ENCODE data around the gene ARHGAP4.
A peak's percentile ranks its signal among the peaks of the same experiment; 100 is the strongest.

ARHGAP4 gene

DNA sequence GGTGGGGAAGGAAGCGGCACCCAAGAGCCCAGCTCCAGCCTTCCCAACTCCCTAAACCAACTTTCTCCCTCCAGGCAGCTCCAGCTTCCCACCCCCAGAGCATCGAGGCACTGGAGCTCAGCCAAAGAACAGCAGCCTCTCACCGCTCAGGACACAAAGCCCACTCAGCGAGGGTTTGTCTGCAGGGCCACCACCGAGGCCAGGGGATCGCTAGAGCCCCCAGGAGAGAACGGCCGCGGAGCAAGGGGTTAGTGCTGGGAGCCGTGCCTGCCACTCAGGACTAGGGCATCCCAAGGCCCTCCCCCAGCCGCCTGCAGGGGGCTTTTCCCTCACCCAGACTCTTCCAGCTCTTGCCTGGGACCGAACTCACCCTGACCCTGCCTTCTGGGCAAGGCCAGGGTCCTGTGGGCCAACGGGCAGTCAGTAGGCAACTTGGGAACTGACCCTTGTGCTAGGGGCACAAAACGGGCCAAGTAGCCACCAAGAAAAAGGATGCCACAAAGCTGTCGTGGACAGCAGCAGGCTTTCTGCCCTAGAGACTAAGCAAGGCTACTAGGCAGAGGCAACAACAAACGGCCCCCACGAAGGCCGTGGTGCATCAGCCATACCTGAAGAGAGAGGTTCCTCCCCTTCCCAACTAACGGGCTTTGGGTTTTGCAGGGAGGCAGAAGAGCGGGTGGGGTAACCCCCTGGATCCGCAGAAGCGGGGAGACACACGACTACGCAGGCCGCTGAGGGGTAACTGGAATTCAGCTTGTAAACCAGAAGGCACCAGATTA, 43.2 kb upstream of the ARHGAP4 start:
- no peak overlapping the region for H3K4me3 ChIP-seq (ENCODE audit: low read length)
- no peaks in the 10 kb centered on the region for H3K9me3 ChIP-seq (ENCODE audit: control insufficient read depth, low read length)
- H3K27me3 ChIP-seq (ENCODE audit: control insufficient read depth, insufficient read depth, low read length): no peaks in the 10 kb centered on the region
- no peaks in the 10 kb centered on the region for H3K36me3 ChIP-seq (ENCODE audit: control insufficient read depth, insufficient read depth, low read length)
- peak overlapping the region; percentile 47 for H3K9ac ChIP-seq (ENCODE audit: low read length)
- H3K4me1 ChIP-seq (ENCODE audit: control insufficient read depth, insufficient read depth, low read length): peaks cover 41% of the 10 kb centered on the region

DNA sequence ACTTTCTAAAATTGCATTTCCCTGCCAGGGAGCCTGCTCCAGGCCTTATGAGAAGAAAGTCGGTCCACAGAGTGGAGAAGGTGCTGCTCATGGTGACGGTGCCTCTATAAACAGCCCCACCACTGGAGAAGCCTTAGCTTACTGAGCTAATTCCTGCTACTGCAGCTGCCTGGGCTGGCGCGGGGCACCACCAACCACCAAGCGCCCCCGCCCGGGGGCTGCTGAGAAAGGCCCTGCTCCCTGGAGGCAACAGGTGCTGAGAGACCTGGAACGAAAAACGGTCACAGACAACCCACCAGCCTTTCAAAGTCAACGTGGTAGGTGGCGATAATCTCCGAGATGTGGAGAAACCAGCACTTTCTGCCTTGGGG, 42.7 kb upstream of the ARHGAP4 start:
- Histone ChIP-seq H3K9ac (ENCODE audit: low read length) (no peak overlapping the region), H3K4me3 (ENCODE audit: low read length) (no peak overlapping the region), H3K9me3 (ENCODE audit: control insufficient read depth, low read length) (no peaks in the 10 kb centered on the region), H3K27me3 (ENCODE audit: control insufficient read depth, insufficient read depth, low read length) (no peaks in the 10 kb centered on the region), H3K36me3 (ENCODE audit: control insufficient read depth, insufficient read depth, low read length) (no peaks in the 10 kb centered on the region), H3K4me1 (ENCODE audit: control insufficient read depth, insufficient read depth, low read length) (peaks cover 35% of the 10 kb centered on the region)

DNA sequence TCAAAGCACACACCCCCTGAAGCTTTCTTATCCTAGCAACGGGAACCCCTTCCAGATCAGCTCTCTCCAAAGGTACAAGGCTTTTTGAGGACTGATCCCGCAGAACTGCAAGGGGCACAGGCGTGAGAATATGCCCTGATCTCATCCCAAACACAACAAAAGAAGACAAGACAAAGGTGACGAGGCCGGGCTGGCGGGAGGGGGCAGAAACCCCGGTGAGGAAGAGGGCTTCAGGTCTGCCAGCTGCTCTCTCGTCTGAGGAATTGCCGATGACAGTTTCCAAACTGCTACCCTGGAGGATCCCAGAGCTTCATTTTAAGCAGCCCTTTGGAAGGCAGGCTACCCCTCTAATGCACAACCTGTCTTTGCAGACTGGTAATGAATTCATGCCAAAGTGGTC, 42.2 kb upstream of the ARHGAP4 start:
- Histone ChIP-seq H3K9me3 (ENCODE audit: control insufficient read depth, low read length) (no peaks in the 10 kb centered on the region), H3K9ac (ENCODE audit: low read length) (no peak overlapping the region), H3K4me1 (ENCODE audit: control insufficient read depth, insufficient read depth, low read length) (peaks cover 30% of the 10 kb centered on the region), H3K27me3 (ENCODE audit: control insufficient read depth, insufficient read depth, low read length) (no peaks in the 10 kb centered on the region), H3K36me3 (ENCODE audit: control insufficient read depth, insufficient read depth, low read length) (no peaks in the 10 kb centered on the region), H3K4me3 (ENCODE audit: low read length) (no peak overlapping the region)

DNA sequence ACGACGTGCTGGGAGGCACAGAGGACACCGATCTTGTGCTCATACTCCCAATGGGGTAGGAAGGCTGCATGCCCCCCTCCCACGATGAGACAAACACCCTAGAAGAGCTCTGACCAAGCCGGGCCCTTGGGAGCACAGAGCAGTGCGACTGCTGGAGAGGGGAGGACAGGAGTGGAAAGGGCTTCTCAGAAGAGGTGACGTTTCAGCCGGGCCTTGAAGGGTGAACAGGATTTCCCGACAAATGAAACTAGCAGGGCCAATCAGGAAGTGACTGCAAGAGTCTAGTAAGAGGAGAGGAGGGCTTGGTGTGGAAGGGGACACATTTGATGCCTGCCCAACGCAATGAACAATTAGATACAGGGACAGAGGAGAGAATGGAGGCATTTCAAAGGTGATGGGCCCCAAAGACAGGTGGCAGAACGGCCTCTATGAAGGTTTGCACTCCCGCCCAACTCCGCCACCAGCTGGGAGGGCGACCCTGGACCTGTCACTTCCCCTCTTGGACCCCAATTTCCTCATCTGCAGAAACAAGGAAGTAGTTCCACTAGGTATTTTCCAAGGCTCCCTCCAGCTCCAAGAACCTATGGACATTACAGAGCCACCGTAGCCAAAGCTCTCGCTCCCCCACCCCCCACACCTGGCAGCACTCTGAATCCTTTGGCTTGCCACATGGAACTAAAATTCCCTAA, 41.6 kb upstream of the ARHGAP4 start:
- Histone ChIP-seq H3K27me3 (ENCODE audit: control insufficient read depth, insufficient read depth, low read length) (no peaks in the 10 kb centered on the region), H3K9me3 (ENCODE audit: control insufficient read depth, low read length) (no peaks in the 10 kb centered on the region), H3K4me1 (ENCODE audit: control insufficient read depth, insufficient read depth, low read length) (peaks cover 29% of the 10 kb centered on the region), H3K36me3 (ENCODE audit: control insufficient read depth, insufficient read depth, low read length) (no peaks in the 10 kb centered on the region), H3K9ac (ENCODE audit: low read length) (no peak overlapping the region), H3K4me3 (ENCODE audit: low read length) (no peak overlapping the region)

DNA sequence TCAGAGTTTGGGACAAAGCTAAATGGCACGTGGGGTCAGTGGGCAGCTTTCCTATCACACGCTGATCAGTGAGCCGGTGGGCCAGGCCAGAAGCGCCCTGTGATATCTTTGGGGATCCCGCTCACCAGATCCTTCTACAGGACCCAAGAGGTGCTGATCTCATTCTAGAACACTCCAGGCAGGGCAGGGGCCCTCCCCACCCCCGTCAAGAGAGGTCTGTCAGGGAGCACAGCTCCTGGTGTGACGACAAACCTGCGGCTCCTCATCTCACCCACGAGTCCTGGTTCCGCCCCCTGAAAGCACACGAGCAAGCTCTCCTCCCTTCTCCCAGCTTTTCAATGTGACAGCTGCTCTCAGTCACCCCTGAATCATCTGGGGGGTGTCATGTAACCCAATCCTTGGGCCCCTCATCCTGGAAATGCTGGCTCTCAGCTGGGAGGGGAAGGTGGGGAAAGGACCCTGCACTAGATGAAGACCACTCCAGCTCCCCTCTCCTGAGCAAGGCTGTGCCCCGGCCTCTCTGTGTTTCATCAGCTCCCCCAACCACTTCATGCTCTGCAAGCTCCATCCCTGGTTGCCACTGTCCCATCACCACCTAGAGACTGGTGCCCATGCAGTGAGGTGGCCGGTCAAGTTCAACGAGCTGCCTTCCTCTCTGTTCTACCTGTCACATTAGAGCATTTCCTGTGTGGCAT, 40.9 kb upstream of the ARHGAP4 start:
- no peaks in the 10 kb centered on the region for H3K27me3 ChIP-seq (ENCODE audit: control insufficient read depth, insufficient read depth, low read length)
- H3K4me3 ChIP-seq (ENCODE audit: low read length): no peak overlapping the region
- H3K36me3 ChIP-seq (ENCODE audit: control insufficient read depth, insufficient read depth, low read length): no peaks in the 10 kb centered on the region
- H3K4me1 ChIP-seq (ENCODE audit: control insufficient read depth, insufficient read depth, low read length): peaks cover 29% of the 10 kb centered on the region
- H3K9ac ChIP-seq (ENCODE audit: low read length): no peak overlapping the region
- H3K9me3 ChIP-seq (ENCODE audit: control insufficient read depth, low read length): no peaks in the 10 kb centered on the region

DNA sequence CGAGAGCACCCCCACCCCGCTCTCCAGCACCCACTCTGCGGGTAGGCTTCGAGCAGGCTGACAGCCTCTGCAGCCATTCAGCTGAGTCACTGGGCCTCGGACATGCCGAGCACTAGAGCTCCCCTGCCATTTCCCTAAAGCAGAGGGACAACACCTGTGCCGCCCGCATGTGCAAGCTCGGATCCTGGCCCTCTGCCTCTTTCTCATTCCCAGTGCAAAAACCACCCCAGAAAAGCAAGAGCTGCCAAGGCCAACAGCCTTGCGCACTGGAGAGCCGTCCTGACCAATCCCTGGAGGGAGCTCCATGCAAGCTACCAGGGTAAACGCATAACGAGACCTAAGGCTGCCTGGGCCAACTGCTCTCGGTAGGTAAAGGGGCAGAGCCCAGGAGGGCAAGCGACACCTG, 40.2 kb upstream of the ARHGAP4 start:
- Histone ChIP-seq H3K4me1 (ENCODE audit: control insufficient read depth, insufficient read depth, low read length) (peaks cover 29% of the 10 kb centered on the region), H3K36me3 (ENCODE audit: control insufficient read depth, insufficient read depth, low read length) (peaks cover 6% of the 10 kb centered on the region), H3K4me3 (ENCODE audit: low read length) (no peak overlapping the region), H3K9ac (ENCODE audit: low read length) (no peak overlapping the region), H3K27me3 (ENCODE audit: control insufficient read depth, insufficient read depth, low read length) (no peaks in the 10 kb centered on the region), H3K9me3 (ENCODE audit: control insufficient read depth, low read length) (no peaks in the 10 kb centered on the region)

DNA sequence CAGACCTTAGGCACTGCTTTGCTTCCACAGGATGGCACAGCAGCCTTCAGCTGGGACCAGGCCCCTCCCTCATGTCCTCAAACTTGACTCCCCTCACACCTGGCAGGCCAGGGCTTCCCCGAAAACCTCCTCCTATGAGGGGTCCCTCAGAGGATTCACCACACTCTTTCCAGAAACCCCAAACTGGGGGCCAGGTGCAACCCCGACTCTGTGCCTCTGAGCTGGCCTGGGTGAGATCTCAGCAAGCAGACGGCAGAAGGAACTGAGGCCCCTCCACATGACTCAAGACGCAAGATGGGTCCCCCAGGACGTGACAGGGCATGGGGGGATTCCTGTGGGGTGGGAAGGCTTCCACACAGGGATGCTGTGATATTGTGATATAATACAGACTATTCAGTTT, 39.3 kb upstream of the ARHGAP4 start:
- Histone ChIP-seq H3K9me3 (ENCODE audit: control insufficient read depth, low read length) (no peaks in the 10 kb centered on the region), H3K4me1 (ENCODE audit: control insufficient read depth, insufficient read depth, low read length) (peaks cover 29% of the 10 kb centered on the region), H3K36me3 (ENCODE audit: control insufficient read depth, insufficient read depth, low read length) (peaks cover 6% of the 10 kb centered on the region), H3K27me3 (ENCODE audit: control insufficient read depth, insufficient read depth, low read length) (no peaks in the 10 kb centered on the region), H3K9ac (ENCODE audit: low read length) (no peak overlapping the region), H3K4me3 (ENCODE audit: low read length) (no peak overlapping the region)

DNA sequence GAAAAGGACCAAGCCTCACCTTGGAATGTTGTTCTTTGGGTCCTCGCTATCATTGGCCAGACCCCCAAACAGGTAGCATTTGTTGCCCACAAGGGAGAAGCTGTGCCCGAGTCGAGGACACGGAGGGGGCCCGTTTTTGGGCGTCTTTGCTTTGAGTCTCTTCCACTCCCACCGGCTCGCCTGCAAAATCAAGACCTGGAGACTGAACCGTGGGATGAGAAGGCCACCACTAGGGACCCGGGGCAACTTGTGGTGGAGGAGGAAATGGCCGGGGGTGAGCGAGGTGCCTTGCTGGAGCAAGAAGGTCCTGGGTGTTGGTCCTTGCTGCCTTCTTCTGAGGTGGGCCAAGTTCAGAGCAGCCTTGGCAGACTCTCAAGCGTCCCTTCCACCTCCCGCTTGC, 38.0 kb upstream of the ARHGAP4 start:
- H3K36me3 ChIP-seq (ENCODE audit: control insufficient read depth, insufficient read depth, low read length): peaks cover 6% of the 10 kb centered on the region
- peaks cover 25% of the 10 kb centered on the region for H3K4me1 ChIP-seq (ENCODE audit: control insufficient read depth, insufficient read depth, low read length)
- H3K4me3 ChIP-seq (ENCODE audit: low read length): no peak overlapping the region
- H3K9me3 ChIP-seq (ENCODE audit: control insufficient read depth, low read length): no peaks in the 10 kb centered on the region
- H3K27me3 ChIP-seq (ENCODE audit: control insufficient read depth, insufficient read depth, low read length): no peaks in the 10 kb centered on the region
- H3K9ac ChIP-seq (ENCODE audit: low read length): no peak overlapping the region

DNA sequence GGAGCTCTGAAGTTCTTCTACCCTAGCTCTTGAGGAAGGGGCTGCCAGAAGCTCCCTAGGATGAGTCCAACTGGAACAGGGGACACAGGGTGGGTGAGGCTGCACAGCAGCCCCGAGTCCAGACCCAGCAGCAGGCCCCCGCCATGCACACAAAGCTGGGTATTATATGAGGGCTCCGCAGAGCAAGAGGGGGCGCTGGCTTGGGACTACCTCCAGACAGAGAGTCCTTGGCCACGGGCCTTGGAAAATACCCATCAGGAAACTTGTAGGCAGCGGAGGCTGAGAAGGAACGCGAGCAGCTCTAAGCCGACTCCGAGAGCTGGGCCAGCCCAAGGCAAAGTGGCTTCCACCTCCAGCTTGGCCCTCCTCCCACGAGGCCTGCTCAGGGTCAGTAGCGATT, 37.5 kb upstream of the ARHGAP4 start:
- H3K4me1 ChIP-seq (ENCODE audit: control insufficient read depth, insufficient read depth, low read length): peaks cover 19% of the 10 kb centered on the region

DNA sequence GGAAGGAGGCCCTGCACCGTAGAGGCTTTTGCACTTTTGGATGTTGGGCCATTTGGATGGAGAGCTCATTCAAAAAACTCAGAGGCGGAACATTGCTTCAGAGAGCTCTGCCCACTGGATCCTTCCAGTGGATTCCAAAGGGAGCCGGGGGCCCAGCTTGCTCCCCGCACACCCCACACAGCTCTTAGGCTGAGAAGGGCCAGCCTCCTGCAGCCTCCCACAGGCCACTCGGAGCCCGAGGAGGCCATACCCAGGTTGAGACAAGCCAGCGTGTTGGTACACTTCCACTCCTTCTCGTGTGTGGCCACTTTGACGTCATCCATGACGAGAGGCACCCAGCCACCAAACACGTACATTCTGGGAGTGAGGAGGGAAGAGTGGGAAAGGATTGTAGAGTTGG, 35.2 kb upstream of the ARHGAP4 start:
- no peaks in the 10 kb centered on the region for H3K9me3 ChIP-seq (ENCODE audit: control insufficient read depth, low read length)
- peaks cover 6% of the 10 kb centered on the region for H3K36me3 ChIP-seq (ENCODE audit: control insufficient read depth, insufficient read depth, low read length)
- no peaks in the 10 kb centered on the region for H3K27me3 ChIP-seq (ENCODE audit: control insufficient read depth, insufficient read depth, low read length)
- H3K4me1 ChIP-seq (ENCODE audit: control insufficient read depth, insufficient read depth, low read length): no peaks in the 10 kb centered on the region
- H3K9ac ChIP-seq (ENCODE audit: low read length): no peak overlapping the region
- H3K4me3 ChIP-seq (ENCODE audit: low read length): no peak overlapping the region

More for the DNA sequence above, 37.5 kb upstream of the ARHGAP4 start:
- Histone ChIP-seq H3K27me3 (ENCODE audit: control insufficient read depth, insufficient read depth, low read length) (no peaks in the 10 kb centered on the region), H3K4me3 (ENCODE audit: low read length) (no peak overlapping the region), H3K9ac (ENCODE audit: low read length) (no peak overlapping the region), H3K36me3 (ENCODE audit: control insufficient read depth, insufficient read depth, low read length) (peaks cover 6% of the 10 kb centered on the region), H3K9me3 (ENCODE audit: control insufficient read depth, low read length) (no peaks in the 10 kb centered on the region)

DNA sequence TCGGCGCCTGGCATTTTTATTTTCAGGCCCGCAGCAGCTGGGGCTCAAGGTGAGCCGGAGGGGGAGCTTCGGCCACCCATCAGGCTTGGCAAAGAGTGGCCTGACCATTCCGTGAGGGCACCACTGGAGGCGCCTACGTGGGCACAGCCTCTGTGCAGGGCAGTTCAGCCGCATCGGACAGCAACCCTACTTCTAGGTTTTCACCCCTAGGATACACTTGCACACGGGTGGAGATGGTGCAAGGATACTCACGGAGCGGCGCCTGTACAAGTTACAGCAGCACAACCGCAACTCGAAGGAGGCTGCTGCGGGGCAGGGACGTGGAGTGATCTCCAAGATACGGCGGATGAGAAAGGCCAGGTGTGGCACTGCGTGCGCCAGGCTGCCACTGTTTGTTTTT, 34.7 kb upstream of the ARHGAP4 start:
- Histone ChIP-seq H3K36me3 (ENCODE audit: control insufficient read depth, insufficient read depth, low read length) (peaks cover 6% of the 10 kb centered on the region), H3K27me3 (ENCODE audit: control insufficient read depth, insufficient read depth, low read length) (no peaks in the 10 kb centered on the region)

DNA sequence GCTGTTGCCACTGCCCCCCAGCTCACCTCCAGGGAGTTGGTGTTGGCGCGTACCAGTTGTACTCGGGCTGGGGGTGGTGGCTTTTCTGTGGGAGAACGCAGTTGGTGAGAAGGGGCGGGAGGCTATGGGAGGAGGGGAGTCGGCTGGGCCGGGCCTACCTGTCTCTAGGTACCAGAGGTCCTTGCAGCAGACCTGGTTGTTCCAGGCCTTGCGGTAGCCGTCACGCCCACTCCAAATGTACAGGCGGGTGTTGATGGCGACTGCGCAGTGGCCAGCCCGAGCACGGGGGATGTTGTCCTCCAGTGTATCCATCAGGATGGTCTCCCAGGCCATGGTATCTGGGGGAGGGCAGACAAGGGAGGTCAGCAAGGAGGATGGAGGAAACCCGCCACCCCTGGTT, 34.0 kb upstream of the ARHGAP4 start:
- H3K27me3 ChIP-seq (ENCODE audit: control insufficient read depth, insufficient read depth, low read length): no peaks in the 10 kb centered on the region
- H3K4me3 ChIP-seq (ENCODE audit: low read length): no peak overlapping the region
- H3K9ac ChIP-seq (ENCODE audit: low read length): no peak overlapping the region
- no peaks in the 10 kb centered on the region for H3K9me3 ChIP-seq (ENCODE audit: control insufficient read depth, low read length)
- H3K36me3 ChIP-seq (ENCODE audit: control insufficient read depth, insufficient read depth, low read length): peaks cover 6% of the 10 kb centered on the region
- H3K4me1 ChIP-seq (ENCODE audit: control insufficient read depth, insufficient read depth, low read length): no peaks in the 10 kb centered on the region

More for the DNA sequence above, 34.7 kb upstream of the ARHGAP4 start:
- Histone ChIP-seq H3K4me1 (ENCODE audit: control insufficient read depth, insufficient read depth, low read length) (no peaks in the 10 kb centered on the region), H3K4me3 (ENCODE audit: low read length) (no peak overlapping the region), H3K9ac (ENCODE audit: low read length) (no peak overlapping the region), H3K9me3 (ENCODE audit: control insufficient read depth, low read length) (no peaks in the 10 kb centered on the region)

Data from mucosa of stomach (tissue), 1 donor.